H1 (cell line): ENCODE data around the gene OLFM1. TPM values are rescaled to one million over a fixed set of nuclear protein-coding genes. Genes with fewer than 3 reads are reported as not detected.

ENCODE experiments used
- NANOG ChIP-seq: IDR thresholded peaks from 2 replicates; pipeline ENCODE4 v1.6.1; 2011; ENCODE audit warnings: low read length, low read depth, mild to moderate bottlenecking, inconsistent platforms; ENCODE audit not compliant: insufficient read depth, poor library complexity, severe bottlenecking
- polyA plus RNA-seq, 7 experiments: library from polyadenylated mRNA; depleted of rRNA in 3 of 7; stranded (reverse) in 5 of 7; unstranded in 2 of 7; fragments of >200 nt in 5 of 7; fragments of 200-250 nt in 2 of 7; gene quantifications; 1 replicate in 5 of 7; 2 replicates in 1 of 7; 4 replicates in 1 of 7; pipeline versions ENCODE4 v1.2.1 to v1.2.3, GENCODE V29; 2011 to 2013; ENCODE audit warnings: missing spikeins in 2 of 7, mixed read lengths in 2 of 7
- total RNA-seq: library from RNA; stranded (reverse); fragmentation: NEBNext Ultra II Directional; extraction: Animal tissue kit (Norgen Biotek cat#: 25700); gene quantifications from 2 replicates; pipeline ENCODE4 v1.2.1, GENCODE V29; 2021

Gene OLFM1
- total and polyA plus RNA-seq, 2 of the 8 experiments (the other 6 are each of a cell fraction or from before 2014, with no cell fraction given), result 53.0 to 53.4 TPM

- TF ChIP-seq NANOG, result no peak
These were observed 6.9 kb upstream of the OLFM1 start (continued) for GRCh38 chr9:135080286-135081263.
